ENCODE data around the gene ATP8B3.
"Not testable (repeated sequence)": the region's sequence is repeated elsewhere in the genome, so short reads cannot be mapped to it uniquely, and the experiment has no call there.

The ATP8B3 gene

GRCh38 chr19:1797313-1797712 lies 14.8 kb downstream of the ATP8B3 start:
- not testable (repeated sequence) for DNase-seq (ENCODE audit: low read depth in 2 of 2)

DNA sequence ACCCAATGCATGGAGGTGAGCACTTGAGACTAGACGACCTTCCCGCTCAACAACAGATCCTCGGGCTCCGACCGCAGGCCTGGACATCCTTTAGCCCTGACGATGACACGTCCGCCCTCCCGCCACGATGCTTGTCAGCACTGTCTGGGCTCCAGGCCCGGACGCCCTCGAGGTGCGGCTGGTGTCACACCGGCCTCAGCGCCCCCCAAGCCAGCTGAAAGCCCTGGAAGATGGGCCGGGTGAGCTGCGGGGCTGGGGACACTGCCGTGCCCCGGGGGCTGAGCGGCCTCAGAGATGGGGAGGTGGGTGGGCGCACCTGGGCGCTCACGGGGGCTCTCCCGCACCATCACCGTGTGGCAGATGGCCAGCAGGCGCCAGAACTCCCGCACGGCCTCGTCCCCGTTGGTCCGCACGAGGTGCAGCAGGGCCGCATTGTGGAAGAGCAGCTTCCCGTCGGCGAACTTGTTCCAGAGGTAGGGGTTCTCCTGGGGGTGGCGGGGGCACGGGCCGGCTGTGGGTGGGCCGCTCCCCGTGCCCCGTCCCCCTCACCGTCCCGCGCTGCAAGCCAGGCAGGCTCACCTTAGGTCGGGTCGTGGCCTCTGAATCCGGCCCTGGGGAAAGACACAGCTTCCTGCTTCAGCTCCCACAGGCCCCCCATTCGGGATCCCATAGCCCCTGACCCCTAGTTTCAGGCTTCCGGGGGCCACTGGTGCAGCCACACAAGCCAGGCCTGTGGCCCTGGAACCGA lies 15.5 kb downstream of the ATP8B3 start:
- DNase-seq (ENCODE audit: low read depth in 2 of 2): no peak

DNA sequence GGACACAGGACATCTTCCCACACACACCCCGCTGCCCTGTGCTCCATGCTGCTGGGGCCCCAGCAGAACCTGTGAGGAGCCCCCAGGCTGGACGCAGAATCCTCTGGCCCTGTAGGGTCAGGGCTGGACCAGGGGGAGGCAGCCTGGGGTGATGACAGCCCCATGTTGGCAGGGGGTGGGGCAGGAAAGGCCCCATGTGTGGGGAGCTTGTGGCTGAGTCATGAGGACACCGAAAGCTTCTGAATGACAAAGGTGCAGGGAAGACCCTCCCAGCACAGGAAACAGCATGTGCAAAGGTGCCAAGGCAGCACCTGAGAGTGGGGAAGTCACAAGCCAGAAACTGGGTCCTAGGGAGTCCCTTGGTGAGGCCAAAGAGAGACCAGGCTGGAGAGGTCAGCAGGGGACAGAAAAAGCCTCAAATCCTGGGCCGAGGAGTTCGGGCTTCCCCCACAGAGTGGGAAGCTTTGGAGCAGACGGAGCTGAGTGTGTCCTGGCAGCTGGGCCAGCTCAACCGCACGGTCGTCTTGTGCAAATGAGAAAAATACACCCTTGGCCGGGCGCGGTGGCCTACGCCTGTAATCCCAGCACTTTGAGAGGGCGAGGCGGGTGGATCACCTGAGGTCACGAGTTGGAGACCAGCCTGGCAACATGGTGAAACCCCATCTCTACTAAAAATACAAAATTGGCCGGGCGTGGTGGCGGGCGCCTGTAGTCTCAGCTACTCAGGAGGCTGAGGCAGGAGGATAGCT lies 17.5 kb downstream of the ATP8B3 start:
- DNase-seq (ENCODE audit: low read depth in 2 of 2): no peak

GRCh38 chr19:1791879-1792278 lies 20.2 kb downstream of the ATP8B3 start:
- no peak for DNase-seq (ENCODE audit: low read depth in 2 of 2)

DNA sequence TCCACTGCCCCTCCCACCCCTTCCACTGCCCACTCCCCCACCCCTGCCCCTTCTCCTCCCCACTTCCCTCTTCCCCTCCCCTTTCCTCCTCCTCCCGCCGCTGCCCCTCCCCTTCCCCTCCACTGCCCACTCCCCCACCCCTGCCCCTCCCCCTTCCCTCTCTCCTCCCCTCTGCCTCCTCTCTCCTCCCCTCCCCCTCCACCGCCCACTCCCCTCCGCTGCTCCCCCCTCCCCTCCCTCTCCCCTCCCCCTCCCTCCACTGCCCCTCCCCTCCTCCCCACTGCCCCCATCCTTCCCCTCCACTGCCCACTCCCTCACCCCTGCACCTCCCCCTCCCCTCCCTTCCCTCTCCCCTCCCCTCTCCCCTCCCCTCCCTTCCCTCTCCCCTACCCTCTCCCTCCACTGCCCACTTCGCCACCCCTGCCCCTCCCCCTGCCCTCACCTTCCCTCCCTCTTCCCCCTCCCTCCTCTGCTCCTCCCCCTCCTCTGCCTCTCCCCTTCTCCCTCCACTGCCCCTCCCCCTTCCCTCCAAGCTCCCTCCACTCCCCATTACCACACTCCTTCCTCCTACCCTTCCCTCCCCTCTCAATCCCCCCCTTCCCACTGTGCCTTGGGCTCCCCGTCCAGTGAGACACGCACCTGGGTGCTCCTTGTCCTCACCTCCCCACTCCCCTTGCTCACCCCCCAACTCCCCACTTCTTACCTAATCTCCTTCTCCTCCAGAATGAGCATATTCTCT lies 21.9 kb downstream of the ATP8B3 start:
- no peak for DNase-seq (ENCODE audit: low read depth in 2 of 2)

DNA sequence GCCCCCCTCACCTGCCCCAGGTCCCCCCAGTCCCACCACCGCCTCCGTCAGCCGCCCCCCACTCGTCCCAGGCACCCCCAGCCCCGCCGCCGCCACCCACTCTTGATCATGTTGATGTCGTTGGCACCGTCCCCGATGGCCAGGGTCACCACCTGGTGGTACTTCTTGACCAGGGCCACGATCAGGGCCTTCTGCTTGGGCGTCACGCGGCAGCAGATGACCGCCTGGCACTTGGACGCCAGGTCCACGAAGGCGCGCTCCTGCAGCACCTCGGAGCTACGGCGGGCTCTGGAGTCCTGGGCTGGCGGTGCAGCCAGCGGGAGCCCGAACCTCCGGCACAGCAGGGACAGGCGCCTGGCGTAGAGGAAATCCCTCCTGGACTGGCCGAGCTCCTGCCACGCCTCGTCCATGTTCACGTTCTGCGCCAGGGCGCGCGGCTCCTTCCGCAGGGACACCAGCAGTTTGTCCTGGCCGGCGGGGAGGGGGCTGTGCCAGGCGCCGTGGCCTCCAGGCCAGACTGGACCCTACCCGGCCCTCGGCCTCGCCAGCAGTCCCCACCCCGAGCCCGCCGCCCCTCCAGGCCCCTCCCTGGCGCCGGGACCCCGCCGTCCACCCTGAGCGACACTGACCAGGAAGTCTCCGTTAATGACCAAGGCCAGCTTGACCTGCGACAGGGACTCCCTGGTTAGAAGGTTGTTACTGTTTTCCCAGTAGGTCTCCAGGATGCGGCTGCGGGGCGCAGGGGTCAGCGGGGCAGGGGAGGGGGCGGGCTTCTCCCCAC lies 22.6 kb downstream of the ATP8B3 start:
- DNase-seq (ENCODE audit: low read depth in 2 of 2): no peak

DNA sequence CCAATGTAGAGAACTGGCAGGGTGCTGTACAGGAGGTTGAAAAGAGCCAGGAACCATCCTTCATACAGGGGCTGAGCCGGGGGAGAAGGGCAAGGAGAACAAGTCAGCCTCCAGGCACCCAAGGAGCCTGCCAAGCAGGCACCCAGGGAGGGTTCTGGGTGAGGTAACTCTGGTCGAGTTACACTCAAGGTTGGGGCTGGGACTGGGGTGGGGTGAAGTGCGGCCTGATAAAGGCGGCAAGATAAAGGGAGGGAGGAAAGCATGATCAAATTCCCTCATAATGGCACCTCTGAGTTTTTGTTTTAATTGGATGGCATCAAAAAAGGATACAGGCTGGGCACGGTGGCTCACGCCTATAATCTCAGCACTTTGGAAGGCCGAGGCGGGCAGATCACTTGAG lies 25.0 kb downstream of the ATP8B3 start:
- no peak for DNase-seq (ENCODE audit: low read depth in 2 of 2)

GRCh38 chr19:1786668-1787067 lies 25.4 kb downstream of the ATP8B3 start:
- DNase-seq (ENCODE audit: low read depth in 2 of 2): no peak

GRCh38 chr19:1785310-1785709 lies 26.8 kb downstream of the ATP8B3 start:
- DNase-seq (ENCODE audit: low read depth in 2 of 2): no peak

GRCh38 chr19:1783874-1784273 lies 28.2 kb downstream of the ATP8B3 start:
- no peak for DNase-seq (ENCODE audit: low read depth in 2 of 2)

DNA sequence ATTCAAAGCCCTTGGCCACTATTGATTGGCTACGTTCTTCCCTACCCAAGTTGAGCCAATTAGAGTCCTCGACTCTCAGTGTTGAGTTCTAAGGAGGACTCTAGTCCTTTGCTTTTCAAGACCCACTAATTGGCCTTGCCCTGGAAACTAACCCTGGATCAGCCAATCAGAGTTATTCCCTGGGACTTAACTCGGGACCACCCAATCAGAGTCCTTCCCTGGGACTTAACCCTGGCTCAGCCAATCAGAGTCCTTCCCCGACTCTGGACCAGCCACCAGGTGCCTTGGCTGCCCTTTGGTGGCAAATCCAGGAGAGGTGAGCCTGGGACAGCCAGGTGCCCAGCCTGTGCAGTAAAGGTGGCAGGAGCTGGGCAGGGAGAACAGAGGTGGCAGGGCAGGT lies 28.7 kb downstream of the ATP8B3 start:
- no peak for DNase-seq (ENCODE audit: low read depth in 2 of 2)

DNA sequence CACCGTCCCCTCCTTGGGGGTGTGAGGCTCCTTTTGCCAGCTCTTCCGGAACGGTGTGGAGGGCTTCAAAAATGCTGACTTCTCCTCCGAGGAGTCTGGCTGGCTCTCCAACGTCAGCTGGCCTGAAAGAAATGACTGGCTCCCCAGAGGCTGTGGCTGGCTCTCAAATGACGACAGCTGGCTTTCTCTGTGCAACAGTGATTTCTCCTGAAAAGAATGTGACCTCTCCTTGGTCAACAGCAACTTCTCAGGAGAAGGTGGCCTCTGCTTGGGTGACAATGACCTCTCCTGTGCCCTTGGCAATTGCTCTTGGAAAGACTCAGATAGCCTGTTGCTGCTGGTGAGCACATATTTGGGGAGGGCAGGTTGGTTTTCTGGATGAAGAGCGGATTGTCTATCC lies 29.6 kb downstream of the ATP8B3 start:
- no peak for DNase-seq (ENCODE audit: low read depth in 2 of 2)

GRCh38 chr19:1780272-1780958 lies 31.7 kb downstream of the ATP8B3 start:
- no peak for DNase-seq (ENCODE audit: low read depth in 2 of 2)

GRCh38 chr19:1779574-1779973 lies 32.5 kb downstream of the ATP8B3 start:
- DNase-seq (ENCODE audit: low read depth in 2 of 2): no peak

GRCh38 chr19:1777149-1777548 lies 34.9 kb downstream of the ATP8B3 start:
- no peak for DNase-seq (ENCODE audit: low read depth in 2 of 2)

DNA sequence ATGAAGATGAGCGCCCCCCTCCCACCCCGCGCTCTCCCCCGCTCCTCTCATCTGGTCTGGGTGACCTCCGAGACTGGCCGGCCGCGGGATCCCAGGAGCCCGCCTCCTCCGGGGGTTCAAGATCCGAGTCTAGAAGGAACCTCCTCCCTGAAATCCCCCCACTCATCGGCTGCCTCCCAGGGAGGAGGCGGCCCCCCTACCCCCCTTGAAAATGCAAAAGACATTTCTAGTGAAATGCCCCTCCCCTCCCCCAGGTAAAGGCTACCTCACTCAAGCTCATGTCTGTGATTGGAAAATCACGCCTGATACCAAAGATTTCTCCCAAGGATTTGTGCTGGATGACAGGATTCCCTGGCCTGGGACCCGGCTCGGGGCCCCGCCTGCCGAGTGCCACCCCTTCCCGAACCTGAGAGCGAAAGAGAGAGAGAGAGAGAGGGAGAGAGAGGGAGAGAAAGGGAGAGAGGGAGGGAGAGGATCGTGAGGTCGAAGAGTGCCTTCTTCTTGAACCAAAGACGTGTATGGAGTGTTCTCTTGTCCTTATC lies 35.4 kb downstream of the ATP8B3 start:
- no peak for DNase-seq (ENCODE audit: low read depth in 2 of 2)

GRCh38 chr19:1775951-1776605 lies 36.0 kb downstream of the ATP8B3 start:
- DNase-seq (ENCODE audit: low read depth in 2 of 2): no peak

- DNase-seq (ENCODE audit: low read depth in 2 of 2): no peak
Measured at GRCh38 chr19:1774989-1775772, 36.9 kb downstream of the ATP8B3 start.

DNA sequence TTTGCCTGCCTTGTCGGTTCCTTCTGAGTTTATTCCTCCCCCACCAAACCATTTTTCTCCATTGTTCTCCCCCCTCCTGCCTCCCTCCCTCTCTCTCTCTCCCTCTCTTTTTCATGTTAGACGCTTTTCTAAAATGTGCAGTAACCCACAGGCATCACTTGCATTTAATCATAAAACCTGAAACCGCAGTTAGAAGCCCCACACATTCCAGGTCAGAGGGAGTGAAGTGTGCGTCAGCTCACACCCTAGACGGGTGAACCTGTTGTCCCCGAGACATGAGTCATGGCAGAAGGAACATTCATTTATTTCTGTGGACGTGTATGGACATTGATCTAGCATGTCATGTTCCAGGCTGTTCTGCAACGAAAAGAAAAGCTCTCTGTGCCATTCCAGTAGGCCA lies 38.9 kb downstream of the ATP8B3 start:
- DNase-seq (ENCODE audit: low read depth in 2 of 2): no peak

Data from fibroblast of skin of left biceps (primary cell).